ENCODE measurements around the gene COL5A2.
A peak's percentile ranks its signal among the peaks of the same experiment; 100 is the strongest.

COL5A2 gene

DNA sequence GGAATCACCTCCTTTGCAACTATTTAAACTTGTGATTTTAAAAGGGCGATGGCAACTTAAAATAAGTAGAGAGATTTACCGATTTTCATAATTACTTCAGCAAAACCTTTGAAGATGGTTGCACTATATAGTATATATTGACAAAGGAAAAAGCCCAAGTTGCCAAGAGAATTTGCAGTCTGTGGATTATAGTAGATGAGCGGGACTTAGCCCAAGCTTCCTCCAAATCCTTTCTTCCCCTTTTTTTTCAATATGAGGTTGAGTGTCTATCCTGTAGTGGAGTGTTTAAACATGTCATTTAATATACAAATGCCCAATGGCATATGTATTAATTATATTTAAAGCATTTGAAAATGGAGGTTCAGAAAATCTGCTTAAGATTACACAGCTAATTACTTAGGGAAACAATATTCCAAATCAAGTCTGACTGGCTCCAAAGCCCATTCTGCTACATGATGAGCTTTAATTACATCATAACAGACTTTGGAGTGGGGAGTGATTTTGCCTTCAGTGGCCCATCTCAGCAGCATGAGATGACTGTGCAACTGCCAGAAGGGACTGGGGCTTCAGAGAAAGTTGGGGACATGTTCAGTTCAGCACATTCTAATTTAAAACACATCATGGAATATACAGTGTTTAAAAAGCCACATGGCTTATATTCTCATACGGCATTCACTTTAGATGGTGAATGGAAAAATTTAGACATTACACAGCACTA lies 132.2 kb downstream of the COL5A2 start:
- Histone ChIP-seq H3K4me1 (ENCODE audit: control insufficient read depth, insufficient read depth, low read length) (peaks cover 45% of the 10 kb centered on the region), H3K4me3 (ENCODE audit: low read length) (no peak overlapping the region), H3K27me3 (replicated peaks; ENCODE audit: control insufficient read depth, insufficient read depth, low read length) (no peaks in the 10 kb centered on the region), H3K36me3 (ENCODE audit: control insufficient read depth, insufficient read depth, low read length, severe bottlenecking) (peaks cover 99% of the 10 kb centered on the region), H3K9me3 (ENCODE audit: control insufficient read depth, low read length) (no peaks in the 10 kb centered on the region), H3K9ac (ENCODE audit: low read length) (no peak overlapping the region)
- DNase-seq (ENCODE audit: low read depth): no peak

DNA sequence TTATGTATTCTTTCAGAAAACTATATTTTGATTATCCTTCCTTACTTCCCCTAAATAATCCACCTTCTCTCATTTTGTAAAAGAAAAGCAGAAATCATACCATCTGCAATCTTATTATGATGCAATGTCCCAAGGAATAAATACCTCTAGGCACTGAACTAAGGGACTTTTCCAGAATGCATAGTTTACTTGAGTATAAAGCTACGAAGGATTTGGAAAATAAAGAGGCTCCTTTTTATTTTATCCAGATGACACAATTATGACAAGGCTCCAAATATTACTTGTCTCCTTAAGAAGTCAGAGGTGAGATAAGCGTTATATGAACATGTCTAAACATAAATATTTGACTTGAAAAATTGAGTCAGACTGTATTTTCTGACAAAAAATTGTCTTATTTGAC lies 133.2 kb downstream of the COL5A2 start:
- Histone ChIP-seq H3K4me3 (ENCODE audit: low read length) (no peak overlapping the region), H3K9me3 (ENCODE audit: control insufficient read depth, low read length) (no peaks in the 10 kb centered on the region), H3K4me1 (ENCODE audit: control insufficient read depth, insufficient read depth, low read length) (peaks cover 55% of the 10 kb centered on the region), H3K36me3 (ENCODE audit: control insufficient read depth, insufficient read depth, low read length, severe bottlenecking) (peaks cover 99% of the 10 kb centered on the region), H3K27me3 (replicated peaks; ENCODE audit: control insufficient read depth, insufficient read depth, low read length) (no peaks in the 10 kb centered on the region), H3K9ac (ENCODE audit: low read length) (peak overlapping the region; percentile 56)
- DNase-seq (ENCODE audit: low read depth): peak; percentile 74

DNA sequence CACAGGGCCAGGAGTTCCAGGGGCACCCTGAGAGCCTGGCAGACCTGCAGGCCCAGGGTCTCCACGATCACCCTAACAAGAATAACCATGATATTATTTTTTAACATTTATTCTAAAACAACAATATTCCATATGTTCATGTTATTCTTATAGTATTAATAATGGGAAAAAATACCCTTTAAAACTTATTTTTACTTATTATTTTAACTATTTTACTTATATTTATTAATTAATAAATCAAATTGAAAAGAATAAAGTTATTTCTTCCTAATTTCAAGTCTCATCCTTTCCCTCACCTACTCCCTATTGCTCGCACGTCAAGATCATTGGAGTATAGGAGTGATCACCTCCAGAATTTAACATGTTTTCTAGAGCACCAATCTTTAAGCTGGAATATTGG lies 133.7 kb downstream of the COL5A2 start:
- Histone ChIP-seq H3K27me3 (replicated peaks; ENCODE audit: control insufficient read depth, insufficient read depth, low read length) (no peaks in the 10 kb centered on the region), H3K9me3 (ENCODE audit: control insufficient read depth, low read length) (no peaks in the 10 kb centered on the region), H3K4me1 (ENCODE audit: control insufficient read depth, insufficient read depth, low read length) (peaks cover 55% of the 10 kb centered on the region), H3K9ac (ENCODE audit: low read length) (peak overlapping the region; percentile 56), H3K36me3 (ENCODE audit: control insufficient read depth, insufficient read depth, low read length, severe bottlenecking) (peaks cover 99% of the 10 kb centered on the region), H3K4me3 (ENCODE audit: low read length) (no peak overlapping the region)
- DNase-seq (ENCODE audit: low read depth): no peak

DNA sequence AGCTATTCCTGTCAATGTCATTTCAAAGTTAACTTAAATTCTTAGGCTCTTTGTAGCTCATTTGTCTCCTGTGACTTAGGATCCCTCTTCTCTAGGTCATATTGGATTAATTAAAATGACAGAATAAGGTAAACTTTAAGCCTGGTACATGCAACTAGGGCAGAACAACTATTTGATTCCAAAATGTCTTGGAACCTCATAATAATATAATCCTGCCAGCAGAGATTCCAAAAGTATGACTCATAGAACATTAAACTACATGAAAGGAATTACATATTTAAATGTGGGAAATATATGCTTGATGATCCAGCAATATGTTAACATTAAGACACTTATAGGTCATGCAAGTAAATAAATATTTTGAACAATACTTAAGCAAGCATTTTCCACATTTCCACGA lies 142.0 kb downstream of the COL5A2 start:
- Histone ChIP-seq H3K4me3 (ENCODE audit: low read length) (no peak overlapping the region), H3K9ac (ENCODE audit: low read length) (no peak overlapping the region), H3K36me3 (ENCODE audit: control insufficient read depth, insufficient read depth, low read length, severe bottlenecking) (peaks cover 99% of the 10 kb centered on the region), H3K9me3 (ENCODE audit: control insufficient read depth, low read length) (no peaks in the 10 kb centered on the region), H3K27me3 (replicated peaks; ENCODE audit: control insufficient read depth, insufficient read depth, low read length) (no peaks in the 10 kb centered on the region), H3K4me1 (ENCODE audit: control insufficient read depth, insufficient read depth, low read length) (peaks cover 24% of the 10 kb centered on the region)
- peak; percentile 80 for DNase-seq (ENCODE audit: low read depth)

DNA sequence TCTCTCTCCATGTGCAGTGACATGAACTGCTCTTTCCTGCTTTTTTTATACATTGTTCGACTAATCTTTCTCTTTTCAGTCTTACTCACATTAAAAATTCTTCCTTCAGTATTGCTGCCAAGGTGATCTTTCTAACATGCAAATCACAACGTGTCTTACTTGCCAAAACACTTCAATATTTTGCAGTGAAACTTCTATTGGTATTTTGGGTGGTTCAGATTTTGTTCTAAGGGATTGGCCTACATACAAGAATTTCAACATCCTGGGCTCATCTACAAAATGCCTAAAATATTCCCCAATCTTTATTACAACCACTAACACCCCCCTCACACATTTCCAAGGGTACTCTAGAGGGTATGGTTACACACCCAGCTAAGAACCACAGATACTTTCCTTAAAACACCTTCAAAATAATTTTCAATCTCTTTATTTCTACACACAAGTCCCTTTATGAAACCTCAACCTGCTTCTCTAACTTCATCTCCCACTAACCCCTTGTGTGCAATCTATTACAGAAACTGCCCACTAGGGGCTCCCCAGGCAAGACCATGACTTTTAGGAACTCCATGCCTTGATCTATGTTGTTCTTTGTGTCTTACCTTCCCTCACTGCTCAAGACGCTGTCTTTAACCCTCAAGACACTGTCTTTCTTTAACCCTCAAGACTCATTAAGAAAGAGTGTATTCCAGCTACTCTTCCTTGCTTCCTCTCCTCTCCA lies 154.5 kb downstream of the COL5A2 start:
- Histone ChIP-seq H3K9me3 (ENCODE audit: control insufficient read depth, low read length) (no peaks in the 10 kb centered on the region), H3K4me3 (ENCODE audit: low read length) (peak overlapping the region; percentile 30), H3K9ac (ENCODE audit: low read length) (peak overlapping the region; percentile 61), H3K4me1 (ENCODE audit: control insufficient read depth, insufficient read depth, low read length) (peaks cover 58% of the 10 kb centered on the region), H3K27me3 (replicated peaks; ENCODE audit: control insufficient read depth, insufficient read depth, low read length) (no peaks in the 10 kb centered on the region), H3K36me3 (ENCODE audit: control insufficient read depth, insufficient read depth, low read length, severe bottlenecking) (no peaks in the 10 kb centered on the region)
- DNase-seq (ENCODE audit: low read depth): peak; percentile 62

DNA sequence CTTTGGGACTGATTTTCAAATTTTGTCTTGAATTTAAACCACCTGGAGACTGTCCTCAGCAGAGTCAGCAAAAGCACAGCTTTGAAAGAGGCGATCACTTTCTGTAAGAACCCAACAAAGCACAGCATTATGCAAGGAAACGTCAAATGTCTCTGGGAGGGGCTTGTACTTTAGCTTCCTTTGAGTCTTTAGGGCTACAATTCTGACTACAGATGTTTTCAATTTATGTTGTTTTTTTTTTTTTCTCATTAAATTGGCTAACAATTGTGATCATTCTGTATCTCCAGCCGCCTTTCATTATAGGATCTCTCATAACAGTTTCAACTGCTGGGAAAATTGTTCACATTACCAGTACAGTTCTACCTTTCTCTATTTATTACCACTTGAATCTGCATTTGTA lies 157.1 kb downstream of the COL5A2 start:
- H3K9ac ChIP-seq (ENCODE audit: low read length): peak overlapping the region; percentile 83
- H3K4me3 ChIP-seq (ENCODE audit: low read length): peak overlapping the region; percentile 45
- H3K9me3 ChIP-seq (ENCODE audit: control insufficient read depth, low read length): no peaks in the 10 kb centered on the region
- no peaks in the 10 kb centered on the region for H3K27me3 ChIP-seq (replicated peaks; ENCODE audit: control insufficient read depth, insufficient read depth, low read length)
- DNase-seq (ENCODE audit: low read depth): peak; percentile 92
- no peaks in the 10 kb centered on the region for H3K36me3 ChIP-seq (ENCODE audit: control insufficient read depth, insufficient read depth, low read length, severe bottlenecking)
- H3K4me1 ChIP-seq (ENCODE audit: control insufficient read depth, insufficient read depth, low read length): peaks cover 82% of the 10 kb centered on the region

DNA sequence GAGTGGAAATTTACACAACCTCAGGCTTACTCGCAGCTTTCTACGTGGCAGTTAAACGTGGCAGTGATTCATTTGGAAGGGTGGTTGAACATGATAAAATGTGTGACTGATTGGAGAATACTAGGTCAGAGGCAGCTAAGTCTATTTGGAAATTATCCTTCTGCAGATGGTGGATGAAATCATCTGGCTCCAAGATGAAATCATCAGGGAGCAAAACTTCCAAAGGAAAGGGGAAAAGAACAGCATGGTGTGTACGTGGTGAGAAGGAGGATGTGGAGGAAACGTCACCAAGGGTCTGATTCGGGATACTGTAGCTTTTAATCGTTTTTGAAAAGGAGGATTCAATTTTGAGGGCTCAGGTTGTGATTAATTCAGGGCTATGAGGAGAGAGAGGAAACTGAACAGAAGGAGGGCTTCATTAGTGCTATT lies 157.5 kb downstream of the COL5A2 start:
- peaks cover 86% of the 10 kb centered on the region for H3K4me1 ChIP-seq (ENCODE audit: control insufficient read depth, insufficient read depth, low read length)
- H3K27me3 ChIP-seq (replicated peaks; ENCODE audit: control insufficient read depth, insufficient read depth, low read length): no peaks in the 10 kb centered on the region
- peak overlapping the region; percentile 83 for H3K9ac ChIP-seq (ENCODE audit: low read length)
- no peaks in the 10 kb centered on the region for H3K9me3 ChIP-seq (ENCODE audit: control insufficient read depth, low read length)
- no peaks in the 10 kb centered on the region for H3K36me3 ChIP-seq (ENCODE audit: control insufficient read depth, insufficient read depth, low read length, severe bottlenecking)
- peak overlapping the region; percentile 45 for H3K4me3 ChIP-seq (ENCODE audit: low read length)
- peak; percentile 93 for DNase-seq (ENCODE audit: low read depth)

DNA sequence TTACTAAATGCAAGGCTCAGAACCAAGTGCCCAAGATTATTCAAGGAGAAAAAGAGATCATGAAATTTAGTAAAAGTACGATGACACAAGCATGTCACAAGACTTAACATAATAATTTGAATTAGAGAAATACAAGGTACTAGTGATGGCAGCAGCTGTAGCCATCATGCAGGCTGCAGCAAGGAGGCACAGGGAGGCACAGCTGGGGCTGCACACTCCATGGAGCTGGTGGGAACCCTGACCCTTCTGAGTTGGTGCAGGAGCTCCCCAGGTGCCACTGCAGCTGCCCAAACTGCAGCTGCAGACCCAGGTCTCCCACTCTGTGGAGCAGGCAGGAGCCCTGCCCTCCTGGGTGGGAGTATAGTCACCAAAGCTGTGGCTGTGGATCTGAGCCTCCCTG lies 159.4 kb downstream of the COL5A2 start:
- H3K27me3 ChIP-seq (replicated peaks; ENCODE audit: control insufficient read depth, insufficient read depth, low read length): no peaks in the 10 kb centered on the region
- H3K4me1 ChIP-seq (ENCODE audit: control insufficient read depth, insufficient read depth, low read length): peaks cover 95% of the 10 kb centered on the region
- DNase-seq (ENCODE audit: low read depth): no peak
- H3K9ac ChIP-seq (ENCODE audit: low read length): peak overlapping the region; percentile 23
- no peak overlapping the region for H3K4me3 ChIP-seq (ENCODE audit: low read length)
- H3K9me3 ChIP-seq (ENCODE audit: control insufficient read depth, low read length): no peaks in the 10 kb centered on the region
- no peaks in the 10 kb centered on the region for H3K36me3 ChIP-seq (ENCODE audit: control insufficient read depth, insufficient read depth, low read length, severe bottlenecking)

DNA sequence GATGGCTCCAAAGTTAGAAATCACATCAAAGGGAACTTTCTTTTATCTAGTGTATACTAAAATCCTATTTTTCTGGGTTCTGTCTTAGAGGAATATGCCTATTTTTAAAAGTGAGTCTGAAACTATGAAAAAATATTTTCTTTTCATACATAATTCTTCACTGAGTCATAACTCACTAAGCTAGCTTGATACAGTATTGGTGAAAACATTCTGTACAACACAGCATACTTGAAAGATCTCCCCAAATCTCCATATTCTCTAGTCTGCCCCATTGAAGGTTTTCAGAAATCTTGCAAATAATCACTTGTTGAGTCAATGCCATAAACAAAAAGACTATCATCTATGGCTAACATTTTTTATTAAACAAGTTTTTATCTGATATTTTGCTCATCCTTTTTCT lies 160.9 kb downstream of the COL5A2 start:
- H3K27me3 ChIP-seq (replicated peaks; ENCODE audit: control insufficient read depth, insufficient read depth, low read length): no peaks in the 10 kb centered on the region
- H3K4me3 ChIP-seq (ENCODE audit: low read length): no peak overlapping the region
- peak overlapping the region; percentile 55 for H3K9ac ChIP-seq (ENCODE audit: low read length)
- no peaks in the 10 kb centered on the region for H3K36me3 ChIP-seq (ENCODE audit: control insufficient read depth, insufficient read depth, low read length, severe bottlenecking)
- H3K4me1 ChIP-seq (ENCODE audit: control insufficient read depth, insufficient read depth, low read length): peaks cover 94% of the 10 kb centered on the region
- H3K9me3 ChIP-seq (ENCODE audit: control insufficient read depth, low read length): no peaks in the 10 kb centered on the region
- DNase-seq (ENCODE audit: low read depth): peak; percentile 69

DNA sequence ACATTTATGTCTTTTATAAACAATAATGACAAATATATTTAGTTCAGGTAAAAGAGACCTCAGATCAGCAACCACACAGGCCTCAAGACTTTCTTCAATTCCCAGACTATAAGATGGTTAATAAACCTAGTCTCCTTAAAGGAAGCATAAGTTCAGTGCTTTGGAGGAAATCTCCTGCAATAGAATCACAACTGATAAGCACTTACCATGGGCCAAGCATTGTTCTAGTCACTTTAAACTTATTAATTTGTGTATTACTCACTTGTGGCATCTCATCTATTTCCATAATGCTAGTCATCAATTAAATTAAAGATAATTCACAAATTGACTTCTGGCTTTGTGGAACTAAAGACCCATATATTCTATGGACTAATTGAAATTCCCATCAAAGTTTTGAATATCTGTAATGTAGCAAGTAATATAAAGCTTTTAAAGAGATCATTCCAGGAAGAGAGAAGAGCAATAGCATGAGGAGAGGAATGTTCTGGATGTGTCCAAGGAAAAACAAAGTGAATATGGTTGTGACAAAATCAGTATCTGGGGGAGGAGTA lies 163.2 kb downstream of the COL5A2 start:
- DNase-seq (ENCODE audit: low read depth): no peak
- Histone ChIP-seq H3K4me1 (ENCODE audit: control insufficient read depth, insufficient read depth, low read length) (peaks cover 93% of the 10 kb centered on the region), H3K36me3 (ENCODE audit: control insufficient read depth, insufficient read depth, low read length, severe bottlenecking) (peaks cover 18% of the 10 kb centered on the region), H3K9me3 (ENCODE audit: control insufficient read depth, low read length) (no peaks in the 10 kb centered on the region), H3K4me3 (ENCODE audit: low read length) (no peak overlapping the region), H3K9ac (ENCODE audit: low read length) (peak overlapping the region; percentile 68), H3K27me3 (replicated peaks; ENCODE audit: control insufficient read depth, insufficient read depth, low read length) (no peaks in the 10 kb centered on the region)

DNA sequence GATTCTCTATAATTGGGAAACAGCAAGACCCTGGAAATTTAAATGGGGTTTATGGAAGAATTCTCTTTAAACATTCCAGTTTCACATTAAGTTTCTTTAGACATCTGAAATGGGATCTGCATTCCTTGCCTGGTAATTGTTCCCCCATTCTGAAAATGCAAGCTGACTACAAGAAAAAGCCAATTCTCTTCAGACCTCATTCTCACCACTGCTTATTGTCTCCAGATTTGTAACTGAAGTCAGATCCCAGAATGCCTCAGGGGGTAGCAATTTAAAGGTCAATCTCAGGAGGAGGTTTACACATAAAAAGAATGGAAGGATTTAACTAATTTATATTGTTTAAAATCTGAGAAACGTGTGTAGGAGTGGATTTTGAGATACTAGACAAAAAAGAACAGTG lies 164.2 kb downstream of the COL5A2 start:
- Histone ChIP-seq H3K4me1 (ENCODE audit: control insufficient read depth, insufficient read depth, low read length) (peaks cover 93% of the 10 kb centered on the region), H3K27me3 (replicated peaks; ENCODE audit: control insufficient read depth, insufficient read depth, low read length) (no peaks in the 10 kb centered on the region), H3K36me3 (ENCODE audit: control insufficient read depth, insufficient read depth, low read length, severe bottlenecking) (peaks cover 28% of the 10 kb centered on the region), H3K4me3 (ENCODE audit: low read length) (no peak overlapping the region), H3K9ac (ENCODE audit: low read length) (peak overlapping the region; percentile 68), H3K9me3 (ENCODE audit: control insufficient read depth, low read length) (no peaks in the 10 kb centered on the region)
- DNase-seq (ENCODE audit: low read depth): peak; percentile 64
